ENCODE data around the gene CTDSPL.

DNA sequence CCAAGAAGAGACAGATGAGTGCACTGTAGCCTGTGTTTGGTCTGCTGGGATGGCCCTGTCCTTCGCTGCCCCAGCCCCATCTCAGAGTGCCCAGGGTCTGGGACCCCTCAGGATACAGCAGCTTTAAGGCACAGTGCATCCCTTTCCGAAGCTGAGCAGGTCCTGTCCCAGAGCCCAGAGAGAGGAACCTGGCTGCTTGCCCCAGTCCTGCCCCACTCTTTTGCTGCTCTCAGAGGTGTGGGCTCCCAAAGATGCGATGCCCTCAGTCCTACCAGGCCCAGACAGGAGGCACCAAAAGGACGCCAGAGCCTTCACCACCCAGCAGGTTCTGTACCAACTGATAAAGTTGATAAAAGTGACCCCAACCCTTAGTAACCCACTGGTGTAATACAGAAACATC, 159.5 kb downstream of the CTDSPL start:
- no peak for TF ChIP-seq EZH2 (IDR thresholded peaks at IDR 0.05)
- TF ChIP-seq SIN3A (IDR thresholded peaks at IDR 0.05; ENCODE audit: low read depth): no peak
- TF ChIP-seq ZBTB33 (IDR thresholded peaks at IDR 0.05; ENCODE audit: extremely low read depth, insufficient replicate concordance, low read length): no peak
- no peak for TF ChIP-seq RAD21 (IDR thresholded peaks at IDR 0.05; ENCODE audit: low read depth)
- TF ChIP-seq ZFX (IDR thresholded peaks at IDR 0.05): no peak
- TF ChIP-seq, protein P1, sequence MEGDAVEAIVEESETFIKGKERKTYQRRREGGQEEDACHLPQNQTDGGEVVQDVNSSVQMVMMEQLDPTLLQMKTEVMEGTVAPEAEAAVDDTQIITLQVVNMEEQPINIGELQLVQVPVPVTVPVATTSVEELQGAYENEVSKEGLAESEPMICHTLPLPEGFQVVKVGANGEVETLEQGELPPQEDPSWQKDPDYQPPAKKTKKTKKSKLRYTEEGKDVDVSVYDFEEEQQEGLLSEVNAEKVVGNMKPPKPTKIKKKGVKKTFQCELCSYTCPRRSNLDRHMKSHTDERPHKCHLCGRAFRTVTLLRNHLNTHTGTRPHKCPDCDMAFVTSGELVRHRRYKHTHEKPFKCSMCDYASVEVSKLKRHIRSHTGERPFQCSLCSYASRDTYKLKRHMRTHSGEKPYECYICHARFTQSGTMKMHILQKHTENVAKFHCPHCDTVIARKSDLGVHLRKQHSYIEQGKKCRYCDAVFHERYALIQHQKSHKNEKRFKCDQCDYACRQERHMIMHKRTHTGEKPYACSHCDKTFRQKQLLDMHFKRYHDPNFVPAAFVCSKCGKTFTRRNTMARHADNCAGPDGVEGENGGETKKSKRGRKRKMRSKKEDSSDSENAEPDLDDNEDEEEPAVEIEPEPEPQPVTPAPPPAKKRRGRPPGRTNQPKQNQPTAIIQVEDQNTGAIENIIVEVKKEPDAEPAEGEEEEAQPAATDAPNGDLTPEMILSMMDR (IDR thresholded peaks at IDR 0.05 in 2 of 3, conservative IDR thresholded peaks at IDR 0.05 in 1 of 3; ENCODE audit: borderline replicate concordance in 1 of 3, insufficient read depth in 1 of 3, low read depth in 2 of 3, low read length in 2 of 3): no peak
- TF ChIP-seq POLR2A (IDR thresholded peaks at IDR 0.05; ENCODE audit: borderline replicate concordance, extremely low read depth, insufficient read depth, insufficient read length): no peak
- TF ChIP-seq, protein P2, sequence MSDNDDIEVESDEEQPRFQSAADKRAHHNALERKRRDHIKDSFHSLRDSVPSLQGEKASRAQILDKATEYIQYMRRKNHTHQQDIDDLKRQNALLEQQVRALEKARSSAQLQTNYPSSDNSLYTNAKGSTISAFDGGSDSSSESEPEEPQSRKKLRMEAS (IDR thresholded peaks at IDR 0.05): no peak
- TF ChIP-seq POLR2AphosphoS5 (IDR thresholded peaks at IDR 0.05; ENCODE audit: low read depth, low read length): no peak
- TF ChIP-seq, protein P3, sequence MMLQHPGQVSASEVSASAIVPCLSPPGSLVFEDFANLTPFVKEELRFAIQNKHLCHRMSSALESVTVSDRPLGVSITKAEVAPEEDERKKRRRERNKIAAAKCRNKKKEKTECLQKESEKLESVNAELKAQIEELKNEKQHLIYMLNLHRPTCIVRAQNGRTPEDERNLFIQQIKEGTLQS (IDR thresholded peaks at IDR 0.05): no peak
- TF ChIP-seq FOSL1 (IDR thresholded peaks at IDR 0.05; ENCODE audit: low read depth): no peak
- no peak for TF ChIP-seq YY1 (IDR thresholded peaks at IDR 0.05; ENCODE audit: extremely low read depth, insufficient replicate concordance, low read depth, low read length)
- no peak for TF ChIP-seq TCF7L2 (IDR thresholded peaks at IDR 0.05; ENCODE audit: borderline replicate concordance, extremely low read depth, insufficient read depth, insufficient read length)
- no peak for TF ChIP-seq CEBPB (IDR thresholded peaks at IDR 0.05; ENCODE audit: low read depth)

All from HCT116 (cell line).